Subcutaneous abdominal adipose tissue (tissue), 5 donors: ENCODE data around the gene PLA2G2C.
A peak's percentile ranks its signal among the peaks of the same experiment; 100 is the strongest.
"Not testable (repeated sequence)": the region's sequence is repeated elsewhere in the genome, so short reads cannot be mapped to it uniquely, and the experiment has no call there.

Experiments
- H3K27ac ChIP-seq: one replicate; pipeline ENCODE4 v1.7.0; 2013; ENCODE audit warnings: low read depth, mild to moderate bottlenecking, inconsistent platforms, low read length, moderate library complexity
- H3K27me3 ChIP-seq, 5 donors: one replicate each; pipeline ENCODE4 v1.7.0; 2013; ENCODE audit warnings: low read length in 5 of 5, inconsistent platforms in 1 of 5; ENCODE audit not compliant: control insufficient read depth in 5 of 5, insufficient read depth in 4 of 5
- H3K36me3 ChIP-seq, 5 donors: one replicate each; pipeline ENCODE4 v1.7.0; 2013; ENCODE audit warnings: low read length in 5 of 5; ENCODE audit not compliant: control insufficient read depth in 5 of 5, insufficient read depth in 5 of 5
- H3K4me1 ChIP-seq, 5 donors: one replicate each; pipeline ENCODE4 v1.7.0; 2013; ENCODE audit warnings: low read length in 5 of 5, mild to moderate bottlenecking in 3 of 5, moderate library complexity in 1 of 5; ENCODE audit not compliant: control insufficient read depth in 5 of 5, insufficient read depth in 5 of 5
- H3K4me3 ChIP-seq, 5 donors: one replicate each; pipeline ENCODE4 v1.7.0; 2013; ENCODE audit warnings: low read length in 5 of 5, low read depth in 1 of 5
- H3K9ac ChIP-seq, 5 donors: one replicate each; pipeline ENCODE4 v1.7.0; 2013; ENCODE audit warnings: low read length in 5 of 5, mild to moderate bottlenecking in 4 of 5, moderate library complexity in 3 of 5
- H3K9me3 ChIP-seq, 5 donors: one replicate each; pipeline ENCODE4 v1.7.0; 2013; ENCODE audit warnings: low read length in 5 of 5; ENCODE audit not compliant: control insufficient read depth in 5 of 5
- donor health status: healthy.
- donor health status: healthy.
- donor health status: healthy.
- donor health status: healthy.
- donor health status: healthy.

PLA2G2C gene

GRCh38 chr1:20223551-20224419 lies 37.5 kb upstream of the PLA2G2C start:
- peaks cover 0 to 9% (median 0%) of the 10 kb centered on the region in 5 donors for H3K4me1 ChIP-seq
- no peaks in the 10 kb centered on the region for H3K9me3 ChIP-seq
- H3K27ac ChIP-seq, result no peak overlapping the region
- H3K9ac ChIP-seq, result no peak overlapping the region
- no peaks in the 10 kb centered on the region for H3K36me3 ChIP-seq
- H3K4me3 ChIP-seq, result no peak overlapping the region
- H3K27me3 ChIP-seq, result peaks cover 0 to 20% (median 3%) of the 10 kb centered on the region in 5 donors

- Histone ChIP-seq H3K9me3 (no peaks in the 10 kb centered on the region), H3K36me3 (no peaks in the 10 kb centered on the region), H3K9ac (no peak overlapping the region), H3K27me3 (peaks cover 0 to 15% (median 3%) of the 10 kb centered on the region in 5 donors), H3K4me1 (peaks cover 0 to 9% (median 0%) of the 10 kb centered on the region in 5 donors), H3K4me3 (no peak overlapping the region), H3K27ac (no peak overlapping the region)
Observed at GRCh38 chr1:20223106-20223505, 36.8 kb upstream of the PLA2G2C start.

- Histone ChIP-seq H3K27me3 (peaks cover 0 to 19% (median 2%) of the 10 kb centered on the region in 5 donors), H3K4me3 (no peak overlapping the region), H3K36me3 (no peaks in the 10 kb centered on the region), H3K27ac (no peak overlapping the region), H3K4me1 (peaks cover 0 to 9% (median 0%) of the 10 kb centered on the region in 5 donors), H3K9me3 (peaks cover 0 to 3% (median 0%) of the 10 kb centered on the region in 5 donors), H3K9ac (no peak overlapping the region)
Observed at GRCh38 chr1:20220036-20220435, 33.7 kb upstream of the PLA2G2C start.

GRCh38 chr1:20219053-20219452 lies 32.7 kb upstream of the PLA2G2C start:
- not testable (repeated sequence) for H3K9ac ChIP-seq

GRCh38 chr1:20216574-20216973 lies 30.3 kb upstream of the PLA2G2C start:
- peaks cover 0 to 11% (median 2%) of the 10 kb centered on the region in 5 donors for H3K27me3 ChIP-seq
- H3K4me1 ChIP-seq, result peaks cover 0 to 17% (median 9%) of the 10 kb centered on the region in 5 donors
- no peak overlapping the region for H3K27ac ChIP-seq
- H3K36me3 ChIP-seq, result no peaks in the 10 kb centered on the region
- no peak overlapping the region for H3K4me3 ChIP-seq
- peaks cover 0 to 3% (median 0%) of the 10 kb centered on the region in 5 donors for H3K9me3 ChIP-seq
- no peak overlapping the region for H3K9ac ChIP-seq

More at GRCh38 chr1:20219053-20219452, 32.7 kb upstream of the PLA2G2C start:
- peaks cover 0 to 19% (median 2%) of the 10 kb centered on the region in 5 donors for H3K27me3 ChIP-seq
- not testable (repeated sequence) for H3K36me3 ChIP-seq, H3K4me1 ChIP-seq, H3K9me3 ChIP-seq, H3K27ac ChIP-seq, H3K4me3 ChIP-seq

- no peak overlapping the region for H3K4me3 ChIP-seq
- H3K9ac ChIP-seq, result no peak overlapping the region
- H3K4me1 ChIP-seq, result peaks cover 0 to 14% (median 9%) of the 10 kb centered on the region in 5 donors
- H3K9me3 ChIP-seq, result peaks cover 0 to 3% (median 0%) of the 10 kb centered on the region in 5 donors
- no peak overlapping the region for H3K27ac ChIP-seq
- H3K36me3 ChIP-seq, result no peaks in the 10 kb centered on the region
- peaks cover 0 to 11% (median 4%) of the 10 kb centered on the region in 5 donors for H3K27me3 ChIP-seq
Observed at GRCh38 chr1:20215716-20216115, 29.4 kb upstream of the PLA2G2C start.

- Histone ChIP-seq H3K27me3 (peaks cover 0 to 11% (median 7%) of the 10 kb centered on the region in 5 donors), H3K27ac (no peak overlapping the region)
Observed at GRCh38 chr1:20212685-20213331, 26.5 kb upstream of the PLA2G2C start.

GRCh38 chr1:20212085-20212684 lies 25.9 kb upstream of the PLA2G2C start:
- no peak overlapping the region for H3K9ac ChIP-seq
- peaks cover 0 to 3% (median 0%) of the 10 kb centered on the region in 5 donors for H3K9me3 ChIP-seq
- no peak overlapping the region for H3K27ac ChIP-seq
- H3K4me1 ChIP-seq, result peaks cover 0 to 14% (median 9%) of the 10 kb centered on the region in 5 donors
- peaks cover 0 to 11% (median 7%) of the 10 kb centered on the region in 5 donors for H3K27me3 ChIP-seq
- H3K36me3 ChIP-seq, result no peaks in the 10 kb centered on the region
- H3K4me3 ChIP-seq, result no peak overlapping the region

More at GRCh38 chr1:20212685-20213331, 26.5 kb upstream of the PLA2G2C start:
- peaks cover 0 to 14% (median 9%) of the 10 kb centered on the region in 5 donors for H3K4me1 ChIP-seq
- H3K9ac ChIP-seq, result peak overlapping the region in 1 of 5 donors; percentile 21
- no peaks in the 10 kb centered on the region for H3K36me3 ChIP-seq
- peaks cover 0 to 3% (median 0%) of the 10 kb centered on the region in 5 donors for H3K9me3 ChIP-seq
- H3K4me3 ChIP-seq, result peak overlapping the region in 3 of 5 donors; percentile 19 to 30 (median 22)

GRCh38 chr1:20211511-20211931 lies 25.2 kb upstream of the PLA2G2C start:
- Histone ChIP-seq H3K36me3 (no peaks in the 10 kb centered on the region), H3K4me3 (no peak overlapping the region), H3K9ac (no peak overlapping the region), H3K9me3 (peaks cover 0 to 3% (median 0%) of the 10 kb centered on the region in 5 donors), H3K27me3 (peaks cover 0 to 11% (median 7%) of the 10 kb centered on the region in 5 donors), H3K4me1 (peaks cover 0 to 14% (median 9%) of the 10 kb centered on the region in 5 donors), H3K27ac (no peak overlapping the region)
